ENCODE results near the gene MBD3.

Gene MBD3

DNA sequence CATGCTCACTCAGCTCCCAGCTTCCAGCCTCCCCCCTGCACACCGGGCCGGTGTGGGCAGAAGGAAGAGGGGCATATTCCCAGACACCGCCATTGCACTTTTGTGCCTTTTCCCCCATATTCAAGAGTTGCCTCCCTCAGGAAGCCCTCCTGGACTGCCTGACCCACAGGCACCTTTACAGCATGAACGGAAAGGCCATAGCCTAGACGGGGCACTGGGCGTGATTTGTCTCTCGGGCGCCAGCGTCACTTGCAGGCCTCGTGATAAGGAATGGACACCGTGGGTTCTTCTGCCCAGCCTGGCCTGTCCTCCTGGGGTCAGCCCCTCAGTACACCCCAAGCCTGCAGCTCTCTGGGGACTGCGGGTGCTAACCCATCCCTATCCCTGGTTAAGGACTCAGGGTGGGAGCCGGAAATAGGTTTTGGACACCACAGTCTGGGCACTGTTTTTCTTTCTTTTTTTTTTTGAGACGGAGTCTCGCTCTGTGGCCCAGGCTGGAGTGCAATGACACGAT is 13.5 kb upstream of the MBD3 start:
- no peaks in the 10 kb centered on the region for H3K9me2 ChIP-seq (ENCODE audit: low read depth, low read length)
- H3K9ac ChIP-seq (ENCODE audit: low read length): peak overlapping the region; percentile 67
- TF ChIP-seq EZH2 (IDR thresholded peaks at IDR 0.05; ENCODE audit: borderline replicate concordance, low read length): no peak
- TF ChIP-seq, protein P1, sequence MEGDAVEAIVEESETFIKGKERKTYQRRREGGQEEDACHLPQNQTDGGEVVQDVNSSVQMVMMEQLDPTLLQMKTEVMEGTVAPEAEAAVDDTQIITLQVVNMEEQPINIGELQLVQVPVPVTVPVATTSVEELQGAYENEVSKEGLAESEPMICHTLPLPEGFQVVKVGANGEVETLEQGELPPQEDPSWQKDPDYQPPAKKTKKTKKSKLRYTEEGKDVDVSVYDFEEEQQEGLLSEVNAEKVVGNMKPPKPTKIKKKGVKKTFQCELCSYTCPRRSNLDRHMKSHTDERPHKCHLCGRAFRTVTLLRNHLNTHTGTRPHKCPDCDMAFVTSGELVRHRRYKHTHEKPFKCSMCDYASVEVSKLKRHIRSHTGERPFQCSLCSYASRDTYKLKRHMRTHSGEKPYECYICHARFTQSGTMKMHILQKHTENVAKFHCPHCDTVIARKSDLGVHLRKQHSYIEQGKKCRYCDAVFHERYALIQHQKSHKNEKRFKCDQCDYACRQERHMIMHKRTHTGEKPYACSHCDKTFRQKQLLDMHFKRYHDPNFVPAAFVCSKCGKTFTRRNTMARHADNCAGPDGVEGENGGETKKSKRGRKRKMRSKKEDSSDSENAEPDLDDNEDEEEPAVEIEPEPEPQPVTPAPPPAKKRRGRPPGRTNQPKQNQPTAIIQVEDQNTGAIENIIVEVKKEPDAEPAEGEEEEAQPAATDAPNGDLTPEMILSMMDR (IDR thresholded peaks at IDR 0.05; ENCODE audit: low read length): peak; percentile 0; the same call in 1 of the 2 replicates
- no peaks in the 10 kb centered on the region for H3K9me3 ChIP-seq (ENCODE audit: low read length)
- peak overlapping the region; percentile 79 for H3K4me2 ChIP-seq (ENCODE audit: low read length)
- peaks cover 21% of the 10 kb centered on the region; the same call in 1 of the 2 replicates for H3F3A ChIP-seq (ENCODE audit: insufficient read depth, low read length)
- peaks cover 44% of the 10 kb centered on the region for H3K36me3 ChIP-seq (ENCODE audit: insufficient read depth, low read length)
- H2AFZ ChIP-seq (ENCODE audit: low read length): no peak overlapping the region
- H3K4me1 ChIP-seq (ENCODE audit: insufficient read depth, low read length, severe bottlenecking): peaks cover 50% of the 10 kb centered on the region
- H3K27ac ChIP-seq (ENCODE audit: low read depth, low read length, poor library complexity, severe bottlenecking): peak overlapping the region; percentile 93
- peaks cover 34% of the 10 kb centered on the region for H3K79me2 ChIP-seq (ENCODE audit: insufficient read depth, low read length)
- H3K4me3 ChIP-seq (ENCODE audit: low read depth, low read length, poor library complexity, severe bottlenecking): peak overlapping the region; percentile 95
- H4K20me1 ChIP-seq (ENCODE audit: insufficient read depth, low read length): no peaks in the 10 kb centered on the region
- H3K27me3 ChIP-seq (ENCODE audit: insufficient read depth, low read length): no peaks in the 10 kb centered on the region

DNA sequence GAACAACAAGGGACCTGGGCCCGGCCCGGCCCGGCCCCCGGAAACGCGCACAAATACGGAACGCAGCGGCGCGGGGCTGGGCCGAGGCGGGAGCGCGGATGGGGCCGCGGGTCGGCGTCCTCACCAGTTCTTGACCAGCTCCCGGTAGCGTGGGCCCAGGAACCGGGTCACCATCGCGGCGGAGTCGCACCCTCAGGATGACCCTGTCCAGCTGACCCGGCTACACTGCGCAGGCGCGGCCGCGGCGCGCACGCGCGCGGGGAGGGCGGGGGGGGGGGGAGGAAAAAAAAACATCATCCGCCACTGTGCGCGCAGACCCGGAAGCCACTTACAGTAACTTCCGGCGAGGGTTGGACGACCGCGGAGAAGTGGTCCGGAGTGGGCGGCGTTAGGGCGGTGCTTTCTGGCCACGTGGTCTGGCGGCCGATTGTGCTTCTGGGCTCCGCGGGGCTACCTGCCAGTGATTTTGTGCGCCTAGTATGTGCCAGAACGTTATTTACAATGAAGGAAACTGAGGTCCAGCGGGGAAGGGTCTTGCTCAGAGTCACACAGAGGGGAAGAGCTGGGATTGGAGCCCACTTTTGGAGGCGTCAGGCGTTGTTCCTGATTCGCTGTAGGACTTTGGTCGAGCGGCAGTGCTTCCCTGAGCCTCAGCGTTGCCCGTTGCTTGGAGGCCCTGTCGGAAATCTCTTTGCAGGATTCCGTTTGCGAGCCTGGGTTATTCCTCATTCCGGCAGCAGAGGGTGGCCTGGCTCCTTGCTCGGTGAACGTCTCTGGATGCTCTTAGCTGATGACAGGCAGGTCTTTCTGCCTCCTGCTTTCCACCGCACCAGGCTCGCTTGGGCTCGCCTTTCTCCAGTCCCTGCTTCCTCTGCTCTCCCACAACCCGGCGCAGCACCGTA is 12.8 kb upstream of the MBD3 start, which contains the start of gene UQCR11:
TSS of gene UQCR11 (minus strand) at position 227 of the 902 bp plus-strand sequence. CDS start at position 174, 53 bp downstream.
- no peak within 1 kb of the TSS for H2AFZ ChIP-seq (ENCODE audit: low read length)
- H3F3A ChIP-seq (ENCODE audit: insufficient read depth, low read length): peaks cover 16% of the 10 kb centered on the region; the same call in 1 of the 2 replicates
- H4K20me1 ChIP-seq (ENCODE audit: insufficient read depth, low read length): no peaks in the 10 kb centered on the region
- peaks cover 37% of the 10 kb centered on the region for H3K36me3 ChIP-seq (ENCODE audit: insufficient read depth, low read length)
- H3K4me3 ChIP-seq (ENCODE audit: low read depth, low read length, poor library complexity, severe bottlenecking): peak within 1 kb of the TSS; percentile 95
- TF ChIP-seq EZH2 (IDR thresholded peaks at IDR 0.05; ENCODE audit: borderline replicate concordance, low read length): no peak
- TF ChIP-seq, protein P1 (IDR thresholded peaks at IDR 0.05; ENCODE audit: low read length): peak; percentile 59
- H3K9me3 ChIP-seq (ENCODE audit: low read length): no peaks in the 10 kb centered on the region
- peak within 1 kb of the TSS; percentile 93 for H3K27ac ChIP-seq (ENCODE audit: low read depth, low read length, poor library complexity, severe bottlenecking)
- H3K27me3 ChIP-seq (ENCODE audit: insufficient read depth, low read length): no peaks in the 10 kb centered on the region
- peak within 1 kb of the TSS; percentile 88 for H3K9ac ChIP-seq (ENCODE audit: low read length)
- no peaks in the 10 kb centered on the region for H3K9me2 ChIP-seq (ENCODE audit: low read depth, low read length)
- peak within 1 kb of the TSS; percentile 83 for H3K4me2 ChIP-seq (ENCODE audit: low read length)
- H3K4me1 ChIP-seq (ENCODE audit: insufficient read depth, low read length, severe bottlenecking): peaks cover 48% of the 10 kb centered on the region
- peaks cover 38% of the 10 kb centered on the region for H3K79me2 ChIP-seq (ENCODE audit: insufficient read depth, low read length)

DNA sequence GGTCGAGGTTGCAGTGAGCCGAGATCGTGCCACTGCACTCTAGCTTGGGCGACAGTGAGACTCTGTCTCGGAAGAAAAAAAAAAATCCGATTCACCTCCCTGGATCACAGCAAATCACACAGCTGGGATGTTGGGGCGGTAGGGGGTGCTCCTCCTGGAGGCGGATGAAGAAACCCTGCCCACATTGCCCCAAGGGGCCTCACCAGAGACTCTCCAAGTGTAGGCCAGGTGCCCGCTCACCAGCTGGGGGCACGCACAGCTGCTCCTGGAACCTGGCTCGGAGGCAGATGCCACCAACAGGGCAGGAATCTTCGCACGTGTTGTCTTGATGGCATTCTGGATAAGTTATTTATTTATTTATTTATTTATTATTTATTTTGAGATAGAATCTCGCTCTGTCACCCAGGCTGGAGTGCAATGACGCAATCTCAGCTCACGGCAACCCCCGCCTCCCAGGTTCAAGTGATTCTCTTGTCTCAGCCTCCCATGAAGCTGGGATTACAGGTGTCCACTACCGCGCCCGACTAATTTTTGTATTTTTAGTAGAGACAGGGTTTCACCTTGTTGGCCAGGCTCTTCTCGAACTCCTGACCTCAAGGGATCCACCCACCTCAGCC is 9.5 kb upstream of the MBD3 start:
- H3K9me3 ChIP-seq (ENCODE audit: low read length): no peaks in the 10 kb centered on the region
- H3K9me2 ChIP-seq (ENCODE audit: low read depth, low read length): no peaks in the 10 kb centered on the region
- no peaks in the 10 kb centered on the region for H3K27me3 ChIP-seq (ENCODE audit: insufficient read depth, low read length)
- no peak overlapping the region for H3K4me2 ChIP-seq (ENCODE audit: low read length)
- H3K36me3 ChIP-seq (ENCODE audit: insufficient read depth, low read length): peaks cover 52% of the 10 kb centered on the region
- no peak overlapping the region for H2AFZ ChIP-seq (ENCODE audit: low read length)
- peaks cover 38% of the 10 kb centered on the region for H3K79me2 ChIP-seq (ENCODE audit: insufficient read depth, low read length)
- TF ChIP-seq, protein P1 (IDR thresholded peaks at IDR 0.05; ENCODE audit: low read length): no peak
- no peak for TF ChIP-seq EZH2 (IDR thresholded peaks at IDR 0.05; ENCODE audit: borderline replicate concordance, low read length)
- 0 out of 2 replicates have a peak, but pooled peaks cover 2% of the 10 kb centered on the region for H3F3A ChIP-seq (ENCODE audit: insufficient read depth, low read length)
- H3K4me3 ChIP-seq (ENCODE audit: low read depth, low read length, poor library complexity, severe bottlenecking): no peak overlapping the region
- no peaks in the 10 kb centered on the region for H4K20me1 ChIP-seq (ENCODE audit: insufficient read depth, low read length)
- H3K4me1 ChIP-seq (ENCODE audit: insufficient read depth, low read length, severe bottlenecking): peaks cover 42% of the 10 kb centered on the region
- H3K9ac ChIP-seq (ENCODE audit: low read length): no peak overlapping the region
- no peak overlapping the region for H3K27ac ChIP-seq (ENCODE audit: low read depth, low read length, poor library complexity, severe bottlenecking)

Data from OCI-LY1 (cell line).